AG09319 (cell line): ENCODE results near the gene LYSMD3.

Experiments used
- DNase-seq: peaks from one replicate; pipeline ENCODE4 v3.0.0-alpha.2; 2010; ENCODE audit warnings: low read depth; ENCODE audit errors: extremely low read depth
- TF ChIP-seq, protein P1 (sequence below): IDR thresholded peaks from 2 replicates; pipeline ENCODE4 v1.5.1; 2011; ENCODE audit warnings: low read depth, mild to moderate bottlenecking, inconsistent platforms, low read length, moderate library complexity

LYSMD3 gene

DNA sequence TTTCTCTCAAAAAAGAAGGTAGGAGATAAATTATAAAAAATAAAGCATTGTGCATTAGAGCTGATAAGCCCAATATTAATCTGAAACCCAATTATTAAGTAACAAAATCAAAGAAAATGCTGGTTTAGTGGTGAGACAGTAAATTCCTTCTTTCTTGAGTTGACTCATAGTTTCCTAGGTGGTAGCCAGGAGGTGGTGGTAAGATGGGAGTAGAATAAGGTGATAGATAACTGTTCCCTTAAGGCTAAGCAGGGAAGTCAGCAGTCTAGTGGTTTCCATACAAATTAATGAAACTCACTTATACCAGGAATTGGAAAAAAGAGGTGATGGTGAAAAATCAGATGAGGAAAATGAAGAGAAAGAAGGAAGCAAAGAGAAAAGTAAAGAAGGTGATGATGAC is 23.2 kb downstream of the LYSMD3 start:
- no peak for DNase-seq
- TF ChIP-seq, protein P1, sequence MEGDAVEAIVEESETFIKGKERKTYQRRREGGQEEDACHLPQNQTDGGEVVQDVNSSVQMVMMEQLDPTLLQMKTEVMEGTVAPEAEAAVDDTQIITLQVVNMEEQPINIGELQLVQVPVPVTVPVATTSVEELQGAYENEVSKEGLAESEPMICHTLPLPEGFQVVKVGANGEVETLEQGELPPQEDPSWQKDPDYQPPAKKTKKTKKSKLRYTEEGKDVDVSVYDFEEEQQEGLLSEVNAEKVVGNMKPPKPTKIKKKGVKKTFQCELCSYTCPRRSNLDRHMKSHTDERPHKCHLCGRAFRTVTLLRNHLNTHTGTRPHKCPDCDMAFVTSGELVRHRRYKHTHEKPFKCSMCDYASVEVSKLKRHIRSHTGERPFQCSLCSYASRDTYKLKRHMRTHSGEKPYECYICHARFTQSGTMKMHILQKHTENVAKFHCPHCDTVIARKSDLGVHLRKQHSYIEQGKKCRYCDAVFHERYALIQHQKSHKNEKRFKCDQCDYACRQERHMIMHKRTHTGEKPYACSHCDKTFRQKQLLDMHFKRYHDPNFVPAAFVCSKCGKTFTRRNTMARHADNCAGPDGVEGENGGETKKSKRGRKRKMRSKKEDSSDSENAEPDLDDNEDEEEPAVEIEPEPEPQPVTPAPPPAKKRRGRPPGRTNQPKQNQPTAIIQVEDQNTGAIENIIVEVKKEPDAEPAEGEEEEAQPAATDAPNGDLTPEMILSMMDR = no peak

GRCh38 chr5:90504743-90505142 is 24.6 kb downstream of the LYSMD3 start:
- TF ChIP-seq, protein P1 = no peak
- DNase-seq = no peak

GRCh38 chr5:90503596-90503995 is 25.8 kb downstream of the LYSMD3 start:
- DNase-seq = no peak
- TF ChIP-seq, protein P1 = no peak

GRCh38 chr5:90495146-90495545 is 34.2 kb downstream of the LYSMD3 start:
- TF ChIP-seq, protein P1 = no peak
- DNase-seq = no peak

DNA sequence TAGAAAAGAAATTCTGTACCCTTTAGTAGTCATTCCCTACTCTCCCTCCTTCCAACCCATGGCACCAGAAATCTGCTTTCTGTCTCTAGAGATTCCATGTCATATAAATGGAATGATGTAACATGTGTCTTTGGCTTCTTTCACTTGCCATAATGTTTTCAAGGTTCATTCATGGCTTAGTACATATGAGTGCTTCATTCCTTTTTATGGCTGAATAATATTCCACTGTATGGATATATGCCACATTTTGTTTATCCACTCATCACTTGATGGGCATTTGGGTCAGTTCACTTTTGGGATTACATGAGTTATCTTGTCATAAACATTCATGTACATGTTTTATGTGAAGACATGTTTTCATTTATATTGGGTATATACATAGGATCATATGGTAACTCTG is 35.3 kb downstream of the LYSMD3 start:
- DNase-seq = no peak
- TF ChIP-seq, protein P1 = no peak

DNA sequence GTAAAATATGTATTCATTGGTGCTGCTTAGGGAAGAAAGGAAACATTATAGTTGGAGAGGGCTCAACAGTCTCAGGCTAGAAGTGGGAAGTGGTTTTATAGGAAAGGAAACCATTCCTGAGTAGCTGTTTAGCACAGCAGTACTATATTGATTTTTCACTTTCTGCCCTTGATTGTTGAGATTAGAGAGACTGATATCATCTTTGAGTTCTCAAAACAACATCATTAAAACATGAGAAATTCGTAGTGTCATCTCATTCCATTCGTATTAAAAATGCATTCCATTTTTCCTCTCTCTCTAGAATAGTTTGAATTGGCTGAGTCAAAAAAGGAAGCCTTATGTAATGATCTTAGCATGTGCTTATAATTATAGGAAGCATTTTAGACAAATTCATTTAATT is 40.6 kb downstream of the LYSMD3 start:
- TF ChIP-seq, protein P1 = no peak
- peak; percentile 27 for DNase-seq

- TF ChIP-seq, protein P1 = no peak
- no peak for DNase-seq
Observed at GRCh38 chr5:90484540-90484939, 44.8 kb downstream of the LYSMD3 start.

GRCh38 chr5:90483206-90483605 is 46.2 kb downstream of the LYSMD3 start:
- TF ChIP-seq, protein P1 = no peak
- DNase-seq = no peak
